ENCODE measurements around the gene NTNG2. TPM values are rescaled to one million over a fixed set of nuclear protein-coding genes. Genes with fewer than 3 reads are reported as not detected.

The NTNG2 gene
- total and polyA plus RNA-seq, 10 of the 15 experiments (the other 5 are each of a cell fraction or from before 2014, with no cell fraction given) = 0.37 to 0.79 (median 0.45) TPM; not detected in 6

GRCh38 chr9:132241840-132242620, 80.2 kb downstream of the NTNG2 start (continued):
- TF ChIP-seq SMC3 (IDR thresholded peaks at IDR 0.05; ENCODE audit: borderline replicate concordance, low read length) = no peak
- 0 out of 2 replicates have a peak, but pooled peaks have one; percentile 76 for TF ChIP-seq LARP7 (IDR thresholded peaks at IDR 0.05)
- TF ChIP-seq ATF7 (IDR thresholded peaks at IDR 0.05; ENCODE audit: low read depth) = no peak
- TF ChIP-seq SMAD1 (IDR thresholded peaks at IDR 0.05; ENCODE audit: low read depth, partially characterized antibody) = peak; percentile 89
- TF ChIP-seq ZBTB11 (CRISPR knock-in tag; IDR thresholded peaks at IDR 0.05) = no peak

DNA sequence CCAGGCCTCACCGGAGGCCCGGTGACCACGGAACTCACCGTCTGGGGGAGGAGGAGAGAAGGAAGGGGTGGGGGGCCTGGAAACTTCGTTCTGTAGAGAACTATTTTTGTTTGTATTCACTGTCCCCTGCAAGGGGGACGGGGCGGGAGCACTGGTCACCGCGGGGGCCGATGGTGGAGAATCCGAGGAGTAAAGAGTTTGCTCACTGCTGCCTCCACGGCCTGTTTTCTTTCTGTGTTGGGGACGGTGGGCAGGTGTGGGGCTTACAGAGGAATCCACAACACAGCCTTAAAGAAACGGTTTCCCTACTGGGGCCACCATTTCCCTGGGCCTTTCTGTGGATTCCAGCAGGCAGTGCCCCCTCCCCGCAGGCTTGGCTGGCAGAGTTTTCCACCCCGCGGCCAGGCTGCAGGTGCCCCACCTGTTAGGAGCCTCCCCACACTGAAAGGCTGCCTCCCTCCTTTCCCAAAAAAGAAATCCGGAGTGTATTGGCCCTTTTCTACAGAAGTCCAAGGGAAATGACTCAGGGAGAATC, 80.8 kb downstream of the NTNG2 start:
- H3K27ac ChIP-seq (ENCODE audit: control insufficient read depth, insufficient read depth) = no peak overlapping the region
- ATAC-seq = no peak

More for the DNA sequence above, 80.8 kb downstream of the NTNG2 start:
- POLR2A ChIA-PET = no interaction called here
- Histone ChIP-seq H3K36me3 (ENCODE audit: control insufficient read depth in 2 of 2, insufficient read depth in 2 of 2, low read length in 1 of 2) (no peaks in the 10 kb centered on the region), H3K9ac (ENCODE audit: control insufficient read depth, insufficient read depth, low read length) (peak overlapping the region; percentile 28), H3K27me3 (replicated peaks in 1 of 2; ENCODE audit: control insufficient read depth in 2 of 2, insufficient read depth in 2 of 2, low read length in 1 of 2) (peaks cover 0 to 6% of the 10 kb centered on the region in 2 experiments; a peak in 1 of 4 replicates), H2AFZ (ENCODE audit: control insufficient read depth, low read depth, low read length) (peak overlapping the region; percentile 28), H3K79me2 (ENCODE audit: control insufficient read depth, insufficient read depth, low read length) (no peaks in the 10 kb centered on the region), H3K9me3 (replicated peaks; ENCODE audit: control insufficient read depth, insufficient read depth, low read length) (no peaks in the 10 kb centered on the region), H4K20me1 (ENCODE audit: control insufficient read depth, insufficient read depth) (no peaks in the 10 kb centered on the region), H3K4me2 (ENCODE audit: control insufficient read depth, insufficient read depth) (peak overlapping the region; percentile 97), H3K4me1 (ENCODE audit: control insufficient read depth, insufficient read depth, low read length) (peaks cover 3% of the 10 kb centered on the region), H3K4me3 (peak overlapping the region; percentile 69)
- in situ Hi-C loops (cut with MboI) = loop anchor here (25.0 kb wide), 1 partner anchor 655 kb away; no protein-coding TSS in a partner anchor
- WGBS (ENCODE audit: insufficient coverage, insufficient replicate concordance, low lambda C conversion rate, missing lambda C conversion rate) = 14% methylated on average over 15 of the region's 18 CpGs
- SMC1A ChIA-PET (ENCODE audit: uncharacterized antibody, unreplicated experiment) = no interaction called here
- DNase-seq (ENCODE audit: low read depth, low spot score) (no peak), FAIRE-seq (no peak)
- TF ChIP-seq RELA (IDR thresholded peaks at IDR 0.05; ENCODE audit: borderline replicate concordance, partially characterized antibody) = no peak
- TF ChIP-seq, protein P1, sequence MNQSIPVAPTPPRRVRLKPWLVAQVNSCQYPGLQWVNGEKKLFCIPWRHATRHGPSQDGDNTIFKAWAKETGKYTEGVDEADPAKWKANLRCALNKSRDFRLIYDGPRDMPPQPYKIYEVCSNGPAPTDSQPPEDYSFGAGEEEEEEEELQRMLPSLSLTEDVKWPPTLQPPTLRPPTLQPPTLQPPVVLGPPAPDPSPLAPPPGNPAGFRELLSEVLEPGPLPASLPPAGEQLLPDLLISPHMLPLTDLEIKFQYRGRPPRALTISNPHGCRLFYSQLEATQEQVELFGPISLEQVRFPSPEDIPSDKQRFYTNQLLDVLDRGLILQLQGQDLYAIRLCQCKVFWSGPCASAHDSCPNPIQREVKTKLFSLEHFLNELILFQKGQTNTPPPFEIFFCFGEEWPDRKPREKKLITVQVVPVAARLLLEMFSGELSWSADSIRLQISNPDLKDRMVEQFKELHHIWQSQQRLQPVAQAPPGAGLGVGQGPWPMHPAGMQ (IDR thresholded peaks at IDR 0.05; ENCODE audit: borderline replicate concordance) = no peak
- TF ChIP-seq STAT3 (IDR thresholded peaks at IDR 0.05; ENCODE audit: low read depth, low read length) = no peak
- TF ChIP-seq, protein P2, sequence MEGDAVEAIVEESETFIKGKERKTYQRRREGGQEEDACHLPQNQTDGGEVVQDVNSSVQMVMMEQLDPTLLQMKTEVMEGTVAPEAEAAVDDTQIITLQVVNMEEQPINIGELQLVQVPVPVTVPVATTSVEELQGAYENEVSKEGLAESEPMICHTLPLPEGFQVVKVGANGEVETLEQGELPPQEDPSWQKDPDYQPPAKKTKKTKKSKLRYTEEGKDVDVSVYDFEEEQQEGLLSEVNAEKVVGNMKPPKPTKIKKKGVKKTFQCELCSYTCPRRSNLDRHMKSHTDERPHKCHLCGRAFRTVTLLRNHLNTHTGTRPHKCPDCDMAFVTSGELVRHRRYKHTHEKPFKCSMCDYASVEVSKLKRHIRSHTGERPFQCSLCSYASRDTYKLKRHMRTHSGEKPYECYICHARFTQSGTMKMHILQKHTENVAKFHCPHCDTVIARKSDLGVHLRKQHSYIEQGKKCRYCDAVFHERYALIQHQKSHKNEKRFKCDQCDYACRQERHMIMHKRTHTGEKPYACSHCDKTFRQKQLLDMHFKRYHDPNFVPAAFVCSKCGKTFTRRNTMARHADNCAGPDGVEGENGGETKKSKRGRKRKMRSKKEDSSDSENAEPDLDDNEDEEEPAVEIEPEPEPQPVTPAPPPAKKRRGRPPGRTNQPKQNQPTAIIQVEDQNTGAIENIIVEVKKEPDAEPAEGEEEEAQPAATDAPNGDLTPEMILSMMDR (IDR thresholded peaks at IDR 0.05 in 2 of 3, conservative IDR thresholded peaks at IDR 0.05 in 1 of 3; ENCODE audit: control insufficient read depth in 2 of 3, extremely low read depth in 1 of 3, insufficient read depth in 1 of 3, low read depth in 3 of 3, low read length in 3 of 3) = 0 out of 6 replicates have a peak, but pooled peaks of 1 of the 3 experiments have one; percentile 1
- TF ChIP-seq, protein P3, sequence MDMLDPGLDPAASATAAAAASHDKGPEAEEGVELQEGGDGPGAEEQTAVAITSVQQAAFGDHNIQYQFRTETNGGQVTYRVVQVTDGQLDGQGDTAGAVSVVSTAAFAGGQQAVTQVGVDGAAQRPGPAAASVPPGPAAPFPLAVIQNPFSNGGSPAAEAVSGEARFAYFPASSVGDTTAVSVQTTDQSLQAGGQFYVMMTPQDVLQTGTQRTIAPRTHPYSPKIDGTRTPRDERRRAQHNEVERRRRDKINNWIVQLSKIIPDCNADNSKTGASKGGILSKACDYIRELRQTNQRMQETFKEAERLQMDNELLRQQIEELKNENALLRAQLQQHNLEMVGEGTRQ (IDR thresholded peaks at IDR 0.05; ENCODE audit: borderline replicate concordance, low read depth, low read length) = no peak
- TF ChIP-seq CHD2 (IDR thresholded peaks at IDR 0.05; ENCODE audit: borderline replicate concordance, low read depth, low read length) = no peak
- RAD21 ChIA-PET (ENCODE audit: unreplicated experiment) = no interaction called here
- intact Hi-C loops (cut with micrococcal nuclease; ENCODE audit: unreplicated experiment) = loop anchor here (1.0 kb wide), 1 partner anchor 487 kb away; no protein-coding TSS in a partner anchor
- no TSS peak for BruUV-seq (replicated peaks)
- CTCF ChIA-PET = interaction anchor here (1.1 to 1.6 kb wide), 2 partner anchors 10 to 16 kb away, joined by 4 to 9 read pairs; no protein-coding TSS in a partner anchor
